Measurements from ENCODE around the gene MRPL22. TPM values are rescaled to one million over a fixed set of nuclear protein-coding genes. Genes with fewer than 3 reads are reported as not detected.
"Not testable (repeated sequence)": the region's sequence is repeated elsewhere in the genome, so short reads cannot be mapped to it uniquely, and the experiment has no call there.

MRPL22 gene
- total RNA-seq, 8 experiments from 2014 or later: 31.6 to 65.5 (median 45.4) TPM

GRCh38 chr5:154948313-154948712, 7.4 kb downstream of the MRPL22 start:
- Histone ChIP-seq H3K4me1 (replicated peaks in 1 of 2) (no peaks in the 10 kb centered on the region), H3K4me3 (no peak overlapping the region), H3K27ac (no peak overlapping the region)
- 93 to 100% (median 99%) methylated on average over 2 to 4 of the region's 4 CpGs for whole genome bisulfite sequencing, 10 experiments
- in situ Hi-C loops (cut with MboI; ENCODE audit: low pct_unique_long_range_greater_than_20kb in 2 of 9, low sequenced_read_pairs in 9 of 9, unreplicated experiment in 9 of 9): no loop called here
- ATAC-seq (replicated peaks in 6 of 8): no peak

DNA sequence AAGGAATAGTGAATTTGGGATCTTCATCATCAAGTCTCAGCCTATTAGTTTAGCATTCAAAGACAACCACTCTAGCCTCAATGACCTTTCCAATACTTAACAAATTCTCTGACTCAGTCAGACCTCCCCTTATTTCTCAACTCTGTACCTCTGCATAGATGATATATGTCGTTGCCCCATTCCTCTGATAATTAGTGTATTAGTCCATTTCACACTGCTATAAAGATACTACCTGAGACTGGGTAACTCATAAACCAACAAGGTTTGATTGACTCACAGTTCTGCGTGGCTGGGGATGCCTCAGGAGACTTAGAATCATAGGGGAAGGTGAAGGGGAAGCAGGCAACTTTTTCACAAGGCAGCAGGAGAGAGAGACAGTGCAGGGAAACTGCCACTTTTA, 8.9 kb downstream of the MRPL22 start:
- H3K4me1 ChIP-seq (replicated peaks in 1 of 2): no peaks in the 10 kb centered on the region
- H3K27ac ChIP-seq: no peak overlapping the region
- H3K4me3 ChIP-seq: no peak overlapping the region
- WGBS, 10 experiments: 0 to 90% (median 65%) methylated on average over 1 to 2 of the region's 2 CpGs; no CpG with 5 or more reads in 6 of the 10 experiments
- in situ Hi-C loops (cut with MboI; ENCODE audit: low pct_unique_long_range_greater_than_20kb in 2 of 9, low sequenced_read_pairs in 9 of 9, unreplicated experiment in 9 of 9): no loop called here
- ATAC-seq (replicated peaks in 6 of 8): no peak

DNA sequence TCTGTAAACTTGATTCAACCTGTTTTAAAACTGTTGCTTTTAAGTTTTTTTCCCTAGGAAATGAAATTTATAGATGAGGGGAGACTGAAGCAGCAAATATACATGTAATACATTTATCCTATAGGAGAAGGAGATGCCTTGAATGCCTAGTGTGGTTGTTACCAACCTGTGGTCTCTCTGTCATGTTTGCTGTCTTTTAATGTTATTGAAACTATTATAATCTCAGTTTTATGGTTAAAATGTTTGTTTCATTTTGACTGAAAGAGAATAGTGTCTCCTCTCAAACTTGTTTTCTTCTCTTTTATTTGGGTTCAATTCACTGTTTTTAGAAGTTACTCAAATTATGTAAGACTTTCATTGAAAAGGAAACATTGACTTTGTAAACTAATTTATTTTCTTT, 15.8 kb downstream of the MRPL22 start:
- Histone ChIP-seq H3K4me1 (replicated peaks in 1 of 2) (no peaks in the 10 kb centered on the region), H3K4me3 (no peak overlapping the region), H3K27ac (no peak overlapping the region)
- in situ Hi-C loops (cut with MboI; ENCODE audit: low pct_unique_long_range_greater_than_20kb in 2 of 9, low sequenced_read_pairs in 9 of 9, unreplicated experiment in 9 of 9): no loop called here
- no peak for ATAC-seq (replicated peaks in 6 of 8)

GRCh38 chr5:154962494-154962893, 21.6 kb downstream of the MRPL22 start:
- in situ Hi-C loops (cut with MboI; ENCODE audit: low pct_unique_long_range_greater_than_20kb in 2 of 9, low sequenced_read_pairs in 9 of 9, unreplicated experiment in 9 of 9): no loop called here
- 86 to 100% (median 100%) methylated on average over 1 of the region's 1 CpG; no CpG with 5 or more reads in 4 of the 10 experiments for WGBS, 10 experiments
- Histone ChIP-seq H3K4me1 (replicated peaks in 1 of 2) (no peaks in the 10 kb centered on the region), H3K27ac (no peak overlapping the region), H3K4me3 (no peak overlapping the region)
- ATAC-seq (replicated peaks in 6 of 8): peak in 1 of 8 experiments; percentile 52

GRCh38 chr5:154966081-154966841, 25.4 kb downstream of the MRPL22 start:
- in situ Hi-C loops (cut with MboI; ENCODE audit: low pct_unique_long_range_greater_than_20kb in 2 of 9, low sequenced_read_pairs in 9 of 9, unreplicated experiment in 9 of 9): no loop called here
- WGBS, 10 experiments: 78 to 100% (median 97%) methylated on average over 1 to 7 of the region's 7 CpGs
- H3K27ac ChIP-seq: no peak overlapping the region
- peak in 2 of 8 experiments; percentile 36 to 66 for ATAC-seq (replicated peaks in 6 of 8)
- H3K4me3 ChIP-seq: no peak overlapping the region
- no peaks in the 10 kb centered on the region for H3K4me1 ChIP-seq (replicated peaks in 1 of 2)

GRCh38 chr5:154966874-154967273, 26.0 kb downstream of the MRPL22 start:
- no peaks in the 10 kb centered on the region for H3K4me1 ChIP-seq (replicated peaks in 1 of 2)
- H3K27ac ChIP-seq: no peak overlapping the region
- in situ Hi-C loops (cut with MboI; ENCODE audit: low pct_unique_long_range_greater_than_20kb in 2 of 9, low sequenced_read_pairs in 9 of 9, unreplicated experiment in 9 of 9): no loop called here
- no peak overlapping the region for H3K4me3 ChIP-seq
- 71 to 100% (median 93%) methylated on average over 3 of the region's 3 CpGs; no CpG with 5 or more reads in 3 of the 10 experiments for WGBS, 10 experiments
- ATAC-seq (replicated peaks in 6 of 8): peak in 1 of 8 experiments; percentile 61

- 57 to 100% (median 81%) methylated on average over 1 to 5 of the region's 5 CpGs for WGBS, 10 experiments
- no peaks in the 10 kb centered on the region for H3K4me1 ChIP-seq (replicated peaks in 1 of 2)
- in situ Hi-C loops (cut with MboI; ENCODE audit: low pct_unique_long_range_greater_than_20kb in 2 of 9, low sequenced_read_pairs in 9 of 9, unreplicated experiment in 9 of 9): no loop called here
- no peak overlapping the region for H3K4me3 ChIP-seq
- no peak overlapping the region for H3K27ac ChIP-seq
- ATAC-seq (replicated peaks in 6 of 8): peak in 2 of 8 experiments; percentile 18 to 31
Observed at GRCh38 chr5:154967421-154968024, 26.6 kb downstream of the MRPL22 start.

DNA sequence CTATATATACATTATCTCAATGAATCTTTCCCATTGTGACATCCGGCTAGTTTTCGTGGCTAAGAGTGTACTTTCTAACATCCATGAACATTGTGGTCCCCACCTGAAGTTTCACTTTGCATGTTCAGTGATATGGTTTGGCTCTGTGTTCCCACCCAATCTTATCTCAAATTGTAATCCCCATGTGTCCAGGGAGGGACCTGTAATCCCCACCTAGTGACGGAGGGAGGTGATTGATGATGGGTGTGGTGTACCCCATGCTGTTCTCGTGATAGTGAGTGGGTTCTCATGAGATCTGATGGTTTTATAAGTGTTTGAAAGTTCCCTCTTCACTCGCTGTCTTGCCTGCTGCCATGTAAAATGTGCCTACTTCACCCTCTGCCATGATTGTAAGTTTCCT, 28.1 kb downstream of the MRPL22 start:
- ATAC-seq (replicated peaks in 6 of 8): no peak
- in situ Hi-C loops (cut with MboI; ENCODE audit: low pct_unique_long_range_greater_than_20kb in 2 of 9, low sequenced_read_pairs in 9 of 9, unreplicated experiment in 9 of 9): no loop called here
- no peak overlapping the region for H3K27ac ChIP-seq
- no peak overlapping the region for H3K4me3 ChIP-seq
- 92 to 100% (median 100%) methylated on average over 1 to 5 of the region's 5 CpGs; no CpG with 5 or more reads in 3 of the 10 experiments for WGBS, 10 experiments
- H3K4me1 ChIP-seq (replicated peaks in 1 of 2): peaks cover 6% of the 10 kb centered on the region in 2 donors

GRCh38 chr5:154970759-154971158, 29.9 kb downstream of the MRPL22 start:
- no peak overlapping the region for H3K4me3 ChIP-seq
- no peak overlapping the region for H3K27ac ChIP-seq
- ATAC-seq (replicated peaks in 6 of 8): peak in 3 of 8 experiments; percentile 18 to 64 (median 45)
- in situ Hi-C loops (cut with MboI; ENCODE audit: low pct_unique_long_range_greater_than_20kb in 2 of 9, low sequenced_read_pairs in 9 of 9, unreplicated experiment in 9 of 9): no loop called here
- peaks cover 6% of the 10 kb centered on the region in 2 donors for H3K4me1 ChIP-seq (replicated peaks in 1 of 2)

DNA sequence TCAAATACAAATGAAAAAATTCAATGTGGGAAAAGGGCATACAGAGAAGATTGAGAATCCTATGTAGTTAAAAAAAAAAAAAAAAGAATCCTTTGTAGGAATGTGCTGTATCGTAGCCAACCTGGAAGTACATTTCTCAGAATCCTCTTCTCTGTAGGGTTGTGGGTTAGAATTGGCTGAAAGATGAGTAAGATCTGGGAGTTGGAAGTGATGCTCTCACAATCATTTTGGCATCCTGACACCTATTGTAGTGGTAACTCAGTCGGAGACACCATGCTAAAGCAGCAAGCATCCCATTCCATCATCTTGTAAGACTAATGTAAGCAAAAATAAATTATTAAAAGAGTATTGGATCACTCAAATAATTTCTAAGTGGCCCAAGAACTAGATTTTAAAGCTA, 30.6 kb downstream of the MRPL22 start:
- 83 to 100% (median 100%) methylated on average over 1 to 2 of the region's 2 CpGs; no CpG with 5 or more reads in 1 of the 10 experiments for WGBS, 10 experiments
- peaks cover 6% of the 10 kb centered on the region in 2 donors for H3K4me1 ChIP-seq (replicated peaks in 1 of 2)
- no peak overlapping the region for H3K27ac ChIP-seq
- in situ Hi-C loops (cut with MboI; ENCODE audit: low pct_unique_long_range_greater_than_20kb in 2 of 9, low sequenced_read_pairs in 9 of 9, unreplicated experiment in 9 of 9): no loop called here
- ATAC-seq (replicated peaks in 6 of 8): no peak
- no peak overlapping the region for H3K4me3 ChIP-seq

GRCh38 chr5:154972476-154973080, 31.7 kb downstream of the MRPL22 start:
- peak in 7 of 8 experiments; percentile 54 to 76 (median 68) for ATAC-seq (replicated peaks in 6 of 8)
- Histone ChIP-seq H3K4me3 (no peak overlapping the region), H3K4me1 (replicated peaks in 1 of 2) (peaks cover 6% of the 10 kb centered on the region in 2 donors), H3K27ac (no peak overlapping the region)
- 43 to 100% (median 71%) methylated on average over 1 to 2 of the region's 2 CpGs; no CpG with 5 or more reads in 1 of the 10 experiments for WGBS, 10 experiments
- in situ Hi-C loops (cut with MboI; ENCODE audit: low pct_unique_long_range_greater_than_20kb in 2 of 9, low sequenced_read_pairs in 9 of 9, unreplicated experiment in 9 of 9): no loop called here

- H3K4me1 ChIP-seq (replicated peaks in 1 of 2): peaks cover 6 to 14% of the 10 kb centered on the region in 2 donors
- H3K4me3 ChIP-seq; ATAC-seq (replicated peaks in 6 of 8); in situ Hi-C loops (cut with MboI; ENCODE audit: low pct_unique_long_range_greater_than_20kb in 2 of 9, low sequenced_read_pairs in 9 of 9, unreplicated experiment in 9 of 9); H3K27ac ChIP-seq: not testable (repeated sequence)
- WGBS, 10 experiments: 83 to 100% (median 94%) methylated on average over 1 to 9 of the region's 9 CpGs; no CpG with 5 or more reads in 2 of the 10 experiments
Observed at GRCh38 chr5:154976082-154976481, 35.2 kb downstream of the MRPL22 start.

- peak in 2 of 8 experiments; percentile 50 to 64 for ATAC-seq (replicated peaks in 6 of 8)
- peaks cover 6 to 14% of the 10 kb centered on the region in 2 donors for H3K4me1 ChIP-seq (replicated peaks in 1 of 2)
- H3K4me3 ChIP-seq: no peak overlapping the region
- 20 to 100% (median 87%) methylated on average over 1 of the region's 1 CpG; no CpG with 5 or more reads in 4 of the 10 experiments for WGBS, 10 experiments
- no peak overlapping the region for H3K27ac ChIP-seq
- in situ Hi-C loops (cut with MboI; ENCODE audit: low pct_unique_long_range_greater_than_20kb in 2 of 9, low sequenced_read_pairs in 9 of 9, unreplicated experiment in 9 of 9): no loop called here
Observed at GRCh38 chr5:154977409-154977808, 36.5 kb downstream of the MRPL22 start.

Data from motor neuron (in vitro differentiated cells).